NT2/D1 (cell line): ENCODE data around the gene HOXA6.

Experiments used
- DNase-seq: peaks from one replicate; pipeline ENCODE4 v3.0.0-alpha.2; 2011; ENCODE audit warnings: low read depth, low spot score
- H3K27me3 ChIP-seq: 2 replicates; pipeline ENCODE4 v1.6.0; 2011; ENCODE audit warnings: mild to moderate bottlenecking; ENCODE audit not compliant: insufficient read length, insufficient read depth
- H3K36me3 ChIP-seq: 2 replicates; pipeline ENCODE4 v1.6.1; 2011; ENCODE audit warnings: mild to moderate bottlenecking, low read length, mixed read lengths; ENCODE audit not compliant: insufficient read depth, insufficient read length
- H3K4me1 ChIP-seq: 2 replicates; pipeline ENCODE4 v1.5.1; 2011; ENCODE audit not compliant: insufficient read depth, insufficient read length
- H3K4me3 ChIP-seq: 2 replicates; pipeline ENCODE4 v1.5.1; 2011; ENCODE audit warnings: low read depth; ENCODE audit not compliant: insufficient read length
- H3K9ac ChIP-seq: 2 replicates; pipeline ENCODE4 v1.6.0; 2011; ENCODE audit warnings: low read depth; ENCODE audit not compliant: insufficient read length
- H3K9me3 ChIP-seq: 2 replicates; pipeline ENCODE4 v1.5.1; 2011; ENCODE audit warnings: mild to moderate bottlenecking, low read length; ENCODE audit not compliant: insufficient read depth
- SUZ12 ChIP-seq: IDR thresholded peaks from 2 replicates; pipeline ENCODE4 v1.6.1; 2011; ENCODE audit not compliant: insufficient read length, insufficient read depth; ENCODE audit errors: extremely low read depth
- YY1 ChIP-seq: IDR thresholded peaks from 2 replicates; pipeline ENCODE4 v1.6.1; 2011; ENCODE audit not compliant: insufficient read length, insufficient read depth
- ZNF274 ChIP-seq: IDR thresholded peaks from 2 replicates; pipeline ENCODE4 v1.6.1; 2011; ENCODE audit warnings: mild to moderate bottlenecking, low read depth, low read length

Gene HOXA6

GRCh38 chr7:27191833-27192545 is 44.4 kb upstream of the HOXA6 start:
- no peak for DNase-seq
- no peaks in the 10 kb centered on the region for H3K36me3 ChIP-seq
- peak; percentile 56 for TF ChIP-seq SUZ12
- no peak for TF ChIP-seq YY1
- no peaks in the 10 kb centered on the region for H3K9me3 ChIP-seq
- no peak overlapping the region for H3K9ac ChIP-seq
- H3K4me1 ChIP-seq, result peaks cover 21% of the 10 kb centered on the region
- H3K27me3 ChIP-seq, result peaks cover 100% of the 10 kb centered on the region
- H3K4me3 ChIP-seq, result peak overlapping the region; percentile 27

GRCh38 chr7:27191161-27191731 is 43.7 kb upstream of the HOXA6 start:
- H3K9me3 ChIP-seq, result no peaks in the 10 kb centered on the region
- H3K36me3 ChIP-seq, result no peaks in the 10 kb centered on the region
- H3K4me3 ChIP-seq, result no peak overlapping the region
- H3K27me3 ChIP-seq, result peaks cover 100% of the 10 kb centered on the region
- no peak for TF ChIP-seq ZNF274
- no peak for TF ChIP-seq SUZ12
- no peak for TF ChIP-seq YY1
- DNase-seq, result no peak
- no peak overlapping the region for H3K9ac ChIP-seq
- H3K4me1 ChIP-seq, result peaks cover 21% of the 10 kb centered on the region

GRCh38 chr7:27189997-27190748 is 42.6 kb upstream of the HOXA6 start:
- Histone ChIP-seq H3K27me3 (peaks cover 100% of the 10 kb centered on the region), H3K9ac (no peak overlapping the region), H3K4me3 (no peak overlapping the region), H3K36me3 (no peaks in the 10 kb centered on the region), H3K4me1 (peaks cover 26% of the 10 kb centered on the region), H3K9me3 (no peaks in the 10 kb centered on the region)
- no peak for DNase-seq
- TF ChIP-seq ZNF274 (no peak), SUZ12 (peak; percentile 46)

GRCh38 chr7:27189295-27189996 is 41.9 kb upstream of the HOXA6 start:
- Histone ChIP-seq H3K27me3 (peaks cover 100% of the 10 kb centered on the region), H3K4me3 (no peak overlapping the region)

GRCh38 chr7:27188386-27189294 is 41.1 kb upstream of the HOXA6 start:
- peak overlapping the region; percentile 4 for H3K4me3 ChIP-seq
- peak; percentile 41 for TF ChIP-seq SUZ12
- TF ChIP-seq YY1, result no peak
- TF ChIP-seq ZNF274, result no peak
- H3K27me3 ChIP-seq, result peaks cover 100% of the 10 kb centered on the region
- H3K4me1 ChIP-seq, result peaks cover 32% of the 10 kb centered on the region
- no peaks in the 10 kb centered on the region for H3K9me3 ChIP-seq
- no peak overlapping the region for H3K9ac ChIP-seq
- DNase-seq, result no peak
- H3K36me3 ChIP-seq, result no peaks in the 10 kb centered on the region

More at GRCh38 chr7:27189295-27189996, 41.9 kb upstream of the HOXA6 start:
- H3K9me3 ChIP-seq, result no peaks in the 10 kb centered on the region
- H3K36me3 ChIP-seq, result no peaks in the 10 kb centered on the region
- DNase-seq, result no peak
- TF ChIP-seq SUZ12, result peak; percentile 56
- no peak for TF ChIP-seq YY1
- peaks cover 32% of the 10 kb centered on the region for H3K4me1 ChIP-seq
- H3K9ac ChIP-seq, result no peak overlapping the region

GRCh38 chr7:27187475-27188385 is 40.2 kb upstream of the HOXA6 start:
- peak overlapping the region; percentile 42 for H3K9ac ChIP-seq
- no peaks in the 10 kb centered on the region for H3K9me3 ChIP-seq
- DNase-seq, result no peak
- no peak overlapping the region for H3K4me3 ChIP-seq
- TF ChIP-seq YY1, result no peak
- no peak for TF ChIP-seq ZNF274
- peak; percentile 81 for TF ChIP-seq SUZ12
- H3K27me3 ChIP-seq, result peaks cover 100% of the 10 kb centered on the region
- peaks cover 35% of the 10 kb centered on the region for H3K4me1 ChIP-seq
- H3K36me3 ChIP-seq, result no peaks in the 10 kb centered on the region
